Right lobe of liver (tissue), 4 donors: ENCODE measurements around the gene DDX39A.

Experiments used
- POLR2A ChIP-seq: fragments of 450-650 bp; IDR thresholded peaks from one replicate; pipeline ENCODE4 v1.6.1; 2017; ENCODE audit warnings: antibody characterized with exemption, mild to moderate bottlenecking
- TF ChIP-seq, protein P1 (sequence below), 4 donors: fragments of 200-600 bp in 3 of 4; fragments of 450-650 bp in 1 of 4; IDR thresholded peaks; one replicate each; pipeline versions ENCODE4 v1.5.1 to v1.8.0; 2016 to 2022; ENCODE audit warnings: antibody characterized with exemption in 4 of 4, mild to moderate bottlenecking in 2 of 4
- donor health status: DM: no; HTN: no; CAD: no.
- donor health status: DM: no; HTN: no; CAD: no.
- donor health status: DM: no; HTN: yes; CAD: no.

DNA sequence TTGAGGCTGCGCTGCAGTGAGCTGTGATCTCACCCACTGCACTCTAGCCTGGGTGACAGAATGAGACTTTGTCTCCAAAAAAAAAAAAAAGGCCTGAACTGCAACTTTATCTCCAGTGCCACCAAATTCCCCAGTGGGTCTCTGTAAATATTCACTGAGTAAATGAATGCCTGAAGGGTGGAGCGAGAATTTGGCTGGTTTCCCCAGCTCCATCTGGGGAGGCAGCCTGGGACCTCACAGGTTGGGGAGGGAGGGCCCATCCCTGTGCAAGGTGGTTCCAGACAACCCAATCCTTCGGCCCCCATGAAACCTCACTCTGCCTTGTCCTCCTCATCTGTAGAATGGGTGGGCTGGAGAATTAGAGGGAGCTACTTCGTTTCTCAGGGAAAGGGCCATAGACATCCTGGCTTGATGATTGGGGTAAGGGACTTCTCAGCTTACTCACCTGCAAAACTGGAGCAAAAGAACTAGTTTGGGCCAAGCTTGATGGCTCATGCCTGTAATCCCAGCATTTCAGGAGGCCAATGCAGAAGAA, 9.8 kb upstream of the DDX39A start:
- TF ChIP-seq, protein P1, sequence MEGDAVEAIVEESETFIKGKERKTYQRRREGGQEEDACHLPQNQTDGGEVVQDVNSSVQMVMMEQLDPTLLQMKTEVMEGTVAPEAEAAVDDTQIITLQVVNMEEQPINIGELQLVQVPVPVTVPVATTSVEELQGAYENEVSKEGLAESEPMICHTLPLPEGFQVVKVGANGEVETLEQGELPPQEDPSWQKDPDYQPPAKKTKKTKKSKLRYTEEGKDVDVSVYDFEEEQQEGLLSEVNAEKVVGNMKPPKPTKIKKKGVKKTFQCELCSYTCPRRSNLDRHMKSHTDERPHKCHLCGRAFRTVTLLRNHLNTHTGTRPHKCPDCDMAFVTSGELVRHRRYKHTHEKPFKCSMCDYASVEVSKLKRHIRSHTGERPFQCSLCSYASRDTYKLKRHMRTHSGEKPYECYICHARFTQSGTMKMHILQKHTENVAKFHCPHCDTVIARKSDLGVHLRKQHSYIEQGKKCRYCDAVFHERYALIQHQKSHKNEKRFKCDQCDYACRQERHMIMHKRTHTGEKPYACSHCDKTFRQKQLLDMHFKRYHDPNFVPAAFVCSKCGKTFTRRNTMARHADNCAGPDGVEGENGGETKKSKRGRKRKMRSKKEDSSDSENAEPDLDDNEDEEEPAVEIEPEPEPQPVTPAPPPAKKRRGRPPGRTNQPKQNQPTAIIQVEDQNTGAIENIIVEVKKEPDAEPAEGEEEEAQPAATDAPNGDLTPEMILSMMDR (IDR thresholded peaks at IDR 0.05) = no peak
- TF ChIP-seq POLR2A = no peak
